Left kidney (tissue), 2 donors: ENCODE measurements around the gene NDUFAF5. TPM values are rescaled to one million over a fixed set of nuclear protein-coding genes. Genes with fewer than 3 reads are reported as not detected.

Experiments
- DNase-seq: peaks from one replicate; pipeline ENCODE4 v3.0.0-alpha.2; 2013
- polyA plus RNA-seq: library from polyadenylated mRNA; unstranded; fragments of 120-200 nt; gene quantifications from one replicate; pipeline ENCODE4 v1.2.1, GENCODE V29; 2013; ENCODE audit not compliant: insufficient read length

NDUFAF5 gene
- polyA plus RNA-seq, 1 donor, result 36.8 TPM

GRCh38 chr20:13772529-13772928, 12.3 kb upstream of the NDUFAF5 start:
- no peak for DNase-seq

GRCh38 chr20:13775867-13776266, 9.0 kb upstream of the NDUFAF5 start:
- DNase-seq, result no peak

GRCh38 chr20:13777171-13777601, 7.6 kb upstream of the NDUFAF5 start:
- no peak for DNase-seq

GRCh38 chr20:13778827-13779226, 6.0 kb upstream of the NDUFAF5 start:
- no peak for DNase-seq

- no peak for DNase-seq
Measured at GRCh38 chr20:13783528-13783927, 1.3 kb upstream of the NDUFAF5 start.

- no peak for DNase-seq
Measured at GRCh38 chr20:13784271-13784892, 446 bp upstream of the NDUFAF5 start.

GRCh38 chr20:13786143-13786828, 1.5 kb downstream of the NDUFAF5 start:
- DNase-seq, result no peak

- no peak for DNase-seq
Measured at GRCh38 chr20:13788167-13788834, 3.5 kb downstream of the NDUFAF5 start.

GRCh38 chr20:13790708-13791107, 5.9 kb downstream of the NDUFAF5 start:
- no peak for DNase-seq

- no peak for DNase-seq
Measured at GRCh38 chr20:13791540-13792459, 7.0 kb downstream of the NDUFAF5 start.

- no peak for DNase-seq
Measured at GRCh38 chr20:13793001-13793400, 8.2 kb downstream of the NDUFAF5 start.

- DNase-seq, result no peak
Measured at GRCh38 chr20:13794667-13795066, 9.8 kb downstream of the NDUFAF5 start.

GRCh38 chr20:13799040-13799439, 14.2 kb downstream of the NDUFAF5 start:
- no peak for DNase-seq

- no peak for DNase-seq
Measured at GRCh38 chr20:13799974-13800373, 15.1 kb downstream of the NDUFAF5 start.

- DNase-seq, result no peak
Measured at GRCh38 chr20:13800728-13801134, 15.9 kb downstream of the NDUFAF5 start.

- DNase-seq, result no peak
Measured at GRCh38 chr20:13809373-13809772, 24.5 kb downstream of the NDUFAF5 start.

GRCh38 chr20:13809855-13810254, 25.0 kb downstream of the NDUFAF5 start:
- DNase-seq, result no peak

GRCh38 chr20:13810446-13810845, 25.6 kb downstream of the NDUFAF5 start:
- DNase-seq, result no peak

- DNase-seq, result no peak
Measured at GRCh38 chr20:13813910-13814309, 29.1 kb downstream of the NDUFAF5 start.

- DNase-seq, result no peak
Measured at GRCh38 chr20:13814672-13815071, 29.8 kb downstream of the NDUFAF5 start.

- DNase-seq, result no peak
Measured at GRCh38 chr20:13816757-13817156, 31.9 kb downstream of the NDUFAF5 start.

- DNase-seq, result no peak
Measured at GRCh38 chr20:13817342-13817741, 32.5 kb downstream of the NDUFAF5 start.
